NCI-H82 treated with DMSO at 0.1 percent for 48 hours (cell line): ENCODE data around the gene KRTAP17-1.
"Not testable (repeated sequence)": the region's sequence is repeated elsewhere in the genome, so short reads cannot be mapped to it uniquely, and the experiment has no call there.

Source experiments
- DNase-seq: peaks from one replicate; lab custom pipeline; 2025; ENCODE audit not compliant: unreplicated experiment; lab: John Stamatoyannopoulos, UW

Gene KRTAP17-1

DNA sequence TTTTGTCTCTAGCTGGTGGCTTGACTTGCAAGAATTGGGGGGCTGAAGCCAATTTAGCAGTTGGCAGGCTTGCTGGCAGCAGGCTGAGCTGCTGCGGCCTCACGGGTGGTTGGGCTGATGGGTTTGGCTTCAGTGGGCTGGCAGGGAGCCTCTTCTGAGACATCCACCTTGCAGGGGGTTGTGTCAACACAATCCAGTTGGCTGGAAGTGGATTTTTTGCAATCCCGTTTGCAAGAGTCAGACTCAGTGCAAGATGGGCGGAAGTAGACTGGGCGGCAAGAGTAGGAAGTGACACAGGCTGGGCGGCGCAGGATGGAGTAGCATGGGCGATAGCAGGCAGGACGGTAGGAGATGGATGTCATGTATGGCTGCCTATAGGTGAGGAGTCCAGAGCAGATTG, 7.9 kb downstream of the KRTAP17-1 start:
- DNase-seq = no peak

DNA sequence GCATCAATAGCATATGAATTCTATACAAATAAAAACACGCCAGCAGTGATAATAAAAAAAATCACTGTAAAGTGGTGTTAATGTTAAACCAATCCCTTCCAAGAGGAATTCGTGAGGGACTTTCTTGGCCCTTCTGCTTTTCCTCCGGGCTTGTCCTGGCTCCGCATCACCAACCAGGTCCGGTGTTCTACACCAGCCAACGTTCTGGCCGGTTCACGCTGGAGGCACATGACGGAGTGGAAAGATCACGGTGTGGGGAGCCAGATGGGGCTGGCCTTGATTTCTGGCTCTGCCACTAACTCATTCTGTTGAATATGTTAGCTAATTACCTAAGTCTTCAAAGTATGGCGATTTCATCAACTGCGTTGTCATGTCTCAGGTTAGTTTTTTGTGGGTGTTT, 11.4 kb downstream of the KRTAP17-1 start:
- DNase-seq = no peak

DNA sequence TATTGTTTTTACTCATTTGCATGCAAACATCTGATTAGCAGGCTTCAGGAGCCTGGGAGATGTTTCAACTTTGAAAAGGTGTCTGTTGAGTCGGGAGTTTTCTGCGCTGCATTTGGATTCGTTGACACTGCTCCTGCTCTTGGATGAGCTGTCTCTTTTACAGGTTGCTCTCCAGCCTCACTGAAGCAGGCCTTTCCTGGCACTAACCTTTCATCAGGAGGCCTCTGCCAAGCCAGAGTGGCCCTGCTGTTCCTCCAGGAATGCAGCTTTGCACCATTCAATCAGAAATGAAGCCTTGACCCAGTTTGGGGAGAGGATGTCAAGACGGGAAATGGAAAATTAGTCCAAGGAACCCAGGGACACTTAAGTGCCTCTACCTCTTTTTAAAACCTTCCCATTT, 12.5 kb downstream of the KRTAP17-1 start:
- DNase-seq = no peak

DNA sequence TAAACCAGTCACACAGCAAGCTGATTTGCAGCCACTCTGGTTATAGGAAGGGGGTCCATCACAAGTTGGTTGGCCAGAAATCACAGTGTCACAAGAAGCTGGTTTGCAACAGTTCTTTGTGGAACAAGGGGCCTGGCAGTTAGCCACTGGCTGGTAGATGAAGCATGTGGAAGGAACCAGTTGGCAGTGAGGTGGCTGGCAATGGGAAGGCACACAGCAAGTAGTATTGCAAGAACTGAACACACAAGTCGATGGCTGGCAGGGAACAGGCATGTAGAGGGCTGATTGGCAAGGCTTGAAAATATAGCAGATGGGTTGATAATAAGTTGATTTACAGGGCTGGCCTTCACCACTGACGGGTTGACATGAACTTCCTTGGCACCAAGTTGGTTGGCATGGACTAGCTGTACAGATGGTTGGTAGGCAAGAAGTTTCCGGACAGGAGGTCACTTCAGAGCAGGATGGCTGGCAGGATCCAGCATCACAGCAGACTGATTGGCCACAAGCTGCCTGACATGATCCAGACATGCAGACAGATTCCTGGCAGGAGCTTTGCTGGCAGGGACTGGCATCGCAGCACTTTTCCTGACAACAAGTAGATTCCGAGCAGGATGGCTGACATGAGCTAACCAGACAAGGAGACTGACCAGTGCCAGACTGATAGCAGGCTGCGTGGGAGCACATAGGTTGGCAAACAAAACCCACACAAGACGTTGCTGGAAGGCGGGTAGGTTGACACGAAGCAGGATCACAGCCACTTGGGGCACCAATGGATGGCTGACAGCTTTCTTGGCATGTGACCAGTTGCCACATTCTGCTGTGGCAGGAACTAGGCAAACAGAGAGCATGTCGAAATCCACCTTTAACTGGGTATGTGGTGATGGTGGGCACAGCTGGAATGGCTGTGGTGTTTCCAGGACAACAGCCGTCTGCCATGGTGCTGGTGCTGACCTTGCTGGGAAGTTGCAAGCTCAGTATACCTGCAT, 13.3 kb downstream of the KRTAP17-1 start, which contains the start of gene KRTAP29-1:
KRTAP29-1 (minus strand) TSS at position 936 of the 986 bp plus-strand sequence; CDS start at position 936, 0 bp downstream.
- no peak for DNase-seq

DNA sequence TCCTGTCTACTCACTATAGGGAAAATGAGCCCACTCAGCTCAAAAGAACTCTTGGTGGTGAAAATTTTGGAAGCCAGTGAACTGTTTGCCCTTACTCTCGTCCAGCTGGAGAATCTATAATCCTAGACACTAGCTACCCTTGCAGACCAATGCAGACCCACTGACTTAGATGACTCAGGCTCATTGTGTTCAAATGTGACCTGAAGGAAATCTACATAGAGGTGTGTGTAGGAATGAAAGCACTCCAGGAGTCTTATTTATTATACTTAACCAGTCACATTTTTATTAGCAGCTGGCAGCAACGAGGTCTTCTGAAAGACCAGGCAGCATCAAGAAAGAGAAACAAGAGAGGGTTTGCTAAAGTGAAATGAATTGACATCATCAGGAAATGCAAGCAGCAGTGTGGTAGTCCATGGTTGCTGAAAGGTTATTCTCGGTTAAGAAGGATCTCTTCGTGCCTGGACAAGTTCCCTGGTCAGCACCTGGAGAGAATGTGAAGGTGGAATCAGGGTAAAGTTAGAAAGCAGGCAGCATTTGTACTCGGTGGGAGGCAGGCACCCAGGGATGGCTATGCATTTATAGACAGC, 14.2 kb downstream of the KRTAP17-1 start:
- DNase-seq = no peak

DNA sequence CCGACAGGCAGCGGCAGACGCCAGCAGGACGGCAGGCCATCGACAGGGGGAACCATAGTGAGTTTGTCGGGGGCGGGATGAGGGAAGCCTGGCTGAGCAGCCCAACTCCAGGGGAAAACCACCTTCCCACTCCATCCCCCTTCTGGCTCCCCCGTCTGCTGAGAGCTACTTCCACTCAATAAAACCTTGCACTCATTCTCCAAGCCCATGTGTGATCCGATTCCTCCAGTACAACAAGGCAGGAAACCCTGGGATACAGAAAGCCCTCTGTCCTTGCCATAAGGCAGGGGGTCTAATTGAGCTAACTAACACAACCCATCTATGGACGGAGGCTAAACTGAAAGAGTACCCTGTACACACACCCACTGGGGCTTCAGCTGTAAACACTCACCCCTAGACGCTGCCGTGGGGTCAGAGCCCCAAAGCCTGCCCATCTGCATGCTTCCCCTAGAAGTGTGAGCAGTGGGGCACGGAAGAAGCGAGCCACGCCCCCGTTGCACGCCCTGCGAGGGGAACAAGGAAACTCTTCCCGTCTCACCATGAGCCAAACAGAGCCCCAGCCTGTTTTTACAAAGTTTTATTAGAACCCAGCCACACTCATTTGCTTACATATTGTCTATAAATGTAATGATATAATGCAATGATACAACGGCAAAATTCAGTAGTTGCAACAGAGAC, 16.9 kb downstream of the KRTAP17-1 start:
- no peak for DNase-seq

DNA sequence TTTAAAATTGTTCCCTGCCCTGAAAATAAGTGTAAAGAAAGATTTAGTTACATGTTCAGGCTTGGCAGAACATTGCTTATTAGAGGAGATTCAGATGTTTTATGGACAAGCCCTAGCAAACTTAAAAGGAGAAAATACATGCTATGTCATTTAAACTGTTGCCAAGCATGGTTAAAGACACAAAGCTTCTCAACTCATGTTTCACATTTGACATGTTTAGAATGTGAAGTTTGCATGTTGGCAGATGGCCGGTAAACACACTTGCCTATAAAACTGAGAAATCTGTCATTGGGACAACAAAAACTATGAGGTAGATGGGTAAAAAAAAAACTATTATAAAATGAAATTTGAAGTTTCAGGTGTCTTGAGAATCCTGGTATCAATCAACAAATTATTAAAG, 18.7 kb downstream of the KRTAP17-1 start:
- DNase-seq = no peak

DNA sequence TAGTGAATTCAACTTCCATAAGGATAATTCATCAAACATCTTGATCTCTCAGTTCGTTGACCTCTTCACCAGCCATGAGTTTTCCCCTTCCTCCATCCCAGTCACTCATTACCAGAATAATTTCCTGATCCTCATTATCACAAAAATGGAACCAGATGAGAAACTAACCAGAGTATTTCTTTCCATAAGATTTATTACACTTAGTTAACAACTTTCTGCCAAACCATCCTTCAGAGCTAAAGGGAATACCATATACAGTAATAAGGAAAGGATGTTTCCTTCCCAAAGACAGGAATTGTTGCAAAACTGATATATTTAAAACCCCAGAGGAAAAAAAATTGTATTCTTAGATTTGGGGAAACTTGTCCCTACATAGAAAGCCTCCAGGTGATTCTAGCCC, 21.5 kb downstream of the KRTAP17-1 start:
- DNase-seq = no peak

DNA sequence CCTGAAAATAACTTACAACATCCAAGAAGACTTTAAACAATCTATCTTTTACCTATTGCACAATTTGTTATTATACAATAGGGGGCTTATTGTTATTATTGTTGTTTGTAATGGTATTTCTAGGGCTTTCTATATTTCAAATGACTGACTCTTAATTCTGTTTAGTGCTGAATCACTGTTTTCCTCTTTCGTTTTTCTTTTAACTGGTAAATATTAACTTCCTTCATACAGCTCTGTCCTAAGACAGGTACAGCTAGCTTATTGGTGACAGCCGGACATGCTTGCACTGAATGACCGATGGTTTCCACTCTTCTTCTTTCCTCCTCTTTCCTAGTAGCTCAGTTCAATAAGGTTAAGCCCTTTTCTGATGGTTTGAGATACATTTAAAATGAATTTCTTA, 28.5 kb downstream of the KRTAP17-1 start:
- DNase-seq = no peak

DNA sequence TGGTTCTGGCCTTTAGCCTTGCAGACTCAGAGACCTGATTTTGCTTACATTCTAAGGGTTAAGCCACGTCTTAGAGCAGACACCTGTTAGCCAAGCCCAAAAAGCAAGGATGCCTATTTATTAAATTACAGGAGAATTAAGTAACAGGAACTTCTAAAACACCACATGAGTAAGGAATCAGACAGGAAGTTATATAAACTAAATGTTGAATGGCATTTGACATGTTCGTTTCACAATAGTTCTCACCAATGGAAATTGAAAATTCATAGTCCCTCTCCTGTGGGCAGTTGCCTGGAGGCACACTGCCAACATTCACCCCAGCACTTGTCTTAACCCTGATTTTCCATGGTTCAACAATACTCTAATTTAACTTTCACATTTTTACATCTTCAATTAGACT, 31.0 kb downstream of the KRTAP17-1 start:
- DNase-seq = no peak

DNA sequence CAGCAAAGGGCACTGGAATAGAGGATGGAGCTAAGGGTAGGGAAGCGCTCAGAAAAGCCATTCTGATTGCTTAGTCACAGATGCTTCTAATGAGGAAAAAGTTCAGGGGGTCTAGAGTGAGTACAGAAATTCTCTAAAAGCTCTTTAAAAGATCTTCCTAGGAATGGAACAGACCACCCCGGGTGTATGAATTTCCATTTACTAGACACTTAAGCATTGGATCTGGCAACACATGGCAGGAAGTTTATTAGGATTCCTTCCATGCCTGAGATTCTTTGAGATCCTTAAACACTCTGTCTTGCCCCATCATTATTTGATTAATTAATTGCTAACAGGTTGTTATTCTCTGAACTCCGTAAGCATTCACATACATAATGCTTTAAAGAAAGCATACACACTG, 31.5 kb downstream of the KRTAP17-1 start:
- no peak for DNase-seq

DNA sequence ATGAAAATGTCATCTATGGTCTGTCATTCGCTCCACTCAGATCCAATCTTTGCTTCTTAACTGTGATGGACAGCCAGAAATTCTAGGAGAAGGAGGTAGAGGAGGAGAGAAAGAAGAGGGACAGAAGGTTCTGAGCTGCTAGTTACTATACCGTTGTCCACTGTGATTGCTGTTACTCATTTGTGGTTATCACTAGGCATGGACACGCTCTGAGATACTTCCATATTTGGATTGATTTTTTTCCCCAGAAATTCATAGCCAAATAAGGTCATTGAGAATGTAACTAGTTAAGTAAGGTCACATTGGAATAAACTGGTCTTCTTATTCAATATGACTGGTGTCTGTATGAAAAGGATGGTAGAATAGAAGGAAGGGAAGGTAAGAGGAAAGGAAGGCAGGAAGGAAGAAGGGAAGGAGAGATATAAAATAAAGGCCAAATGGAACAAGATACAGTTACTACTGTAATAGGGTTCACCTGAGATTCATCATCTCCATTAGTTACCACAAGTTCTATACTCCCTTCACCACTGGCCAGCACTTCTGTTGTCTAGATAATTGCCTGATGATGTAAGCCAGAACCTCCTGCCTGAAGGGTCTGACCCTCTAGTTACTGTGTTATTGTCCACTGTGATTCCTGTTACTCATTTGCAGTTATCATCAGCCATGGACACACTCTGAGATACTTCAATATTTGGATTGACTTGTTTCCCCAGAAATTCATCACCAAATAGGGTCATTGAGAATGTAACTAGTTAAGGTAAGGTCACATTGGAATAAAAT, 37.1 kb downstream of the KRTAP17-1 start:
- DNase-seq = no peak

DNA sequence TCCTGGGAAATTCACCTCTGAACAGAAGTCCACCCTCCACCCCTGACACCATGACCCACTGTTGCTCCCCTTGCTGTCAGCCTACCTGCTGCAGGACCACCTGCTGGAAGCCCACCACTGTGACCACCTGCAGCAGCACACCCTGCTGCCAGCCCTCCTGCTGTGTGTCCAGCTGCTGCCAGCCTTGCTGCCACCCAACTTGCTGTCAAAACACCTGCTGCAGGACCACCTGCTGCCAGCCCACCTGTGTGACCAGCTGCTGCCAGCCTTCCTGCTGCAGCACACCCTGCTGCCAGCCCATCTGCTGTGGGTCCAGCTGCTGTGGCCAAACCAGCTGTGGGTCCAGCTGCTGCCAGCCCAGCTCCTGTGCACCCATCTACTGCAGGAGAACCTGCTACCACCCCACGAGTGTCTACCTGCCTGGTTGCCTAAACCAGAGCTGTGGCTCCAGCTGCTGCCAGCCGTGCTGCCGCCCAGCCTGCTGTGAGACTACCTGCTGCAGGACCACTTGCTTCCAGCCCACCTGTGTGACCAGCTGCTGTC, 39.8 kb downstream of the KRTAP17-1 start, which contains the start of gene KRTAP9-7:
KRTAP9-7 (plus strand) TSS at position 51 of the 543 bp plus-strand sequence; CDS start at position 51, 0 bp downstream.
- not testable (repeated sequence) for DNase-seq

DNA sequence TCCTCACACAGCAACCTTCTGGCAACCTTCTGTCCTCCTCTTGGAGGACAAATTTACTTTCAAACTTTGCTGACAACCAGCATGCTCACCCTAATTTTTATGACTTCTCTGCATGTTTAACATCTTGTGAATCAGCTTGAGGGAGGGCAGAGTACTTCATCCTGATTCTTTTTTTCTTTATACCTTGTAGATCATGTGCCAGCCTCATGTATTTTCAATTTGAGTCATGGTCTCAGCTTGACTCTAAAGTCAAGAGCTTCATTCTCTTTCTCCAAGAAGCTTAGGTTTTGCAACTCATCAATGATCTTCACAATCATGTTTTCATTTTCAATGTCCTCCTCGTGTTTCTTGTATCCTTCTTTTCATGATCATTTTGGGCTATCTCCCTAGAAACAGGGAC, 43.7 kb downstream of the KRTAP17-1 start:
- no peak for DNase-seq

DNA sequence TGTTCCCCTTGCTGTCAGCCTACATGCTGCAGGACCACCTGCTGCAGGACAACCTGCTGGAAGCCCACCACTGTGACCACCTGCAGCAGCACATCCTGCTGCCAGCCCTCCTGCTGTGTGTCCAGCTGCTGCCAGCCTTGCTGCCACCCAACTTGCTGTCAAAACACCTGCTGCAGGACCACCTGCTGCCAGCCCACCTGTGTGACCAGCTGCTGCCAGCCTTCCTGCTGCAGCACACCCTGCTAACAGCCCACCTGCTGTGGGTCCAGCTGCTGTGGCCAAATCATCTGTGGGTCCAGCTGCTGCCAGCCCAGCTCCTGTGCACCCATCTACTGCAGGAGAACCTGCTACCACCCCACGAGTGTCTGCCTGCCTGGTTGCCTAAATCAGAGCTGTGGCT, 44.2 kb downstream of the KRTAP17-1 start:
- not testable (repeated sequence) for DNase-seq

DNA sequence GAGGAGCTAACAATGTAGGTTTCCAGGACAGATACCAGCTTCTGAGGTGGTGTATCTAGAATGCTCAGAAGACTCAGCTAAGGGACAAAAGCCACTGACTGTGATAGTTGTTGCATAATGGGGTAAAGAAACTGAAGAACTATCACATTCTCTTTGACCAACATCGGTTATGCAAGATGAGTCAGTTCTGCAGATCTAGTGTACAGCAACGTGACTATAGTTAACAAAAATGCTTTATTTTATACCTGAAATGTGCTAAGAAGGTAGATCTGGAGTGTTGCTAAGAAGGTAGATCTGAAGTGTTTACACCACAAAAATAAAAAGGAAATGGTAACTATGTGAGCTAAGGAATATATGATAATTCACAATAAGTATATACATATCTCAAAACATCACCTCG, 47.8 kb downstream of the KRTAP17-1 start:
- DNase-seq = no peak

DNA sequence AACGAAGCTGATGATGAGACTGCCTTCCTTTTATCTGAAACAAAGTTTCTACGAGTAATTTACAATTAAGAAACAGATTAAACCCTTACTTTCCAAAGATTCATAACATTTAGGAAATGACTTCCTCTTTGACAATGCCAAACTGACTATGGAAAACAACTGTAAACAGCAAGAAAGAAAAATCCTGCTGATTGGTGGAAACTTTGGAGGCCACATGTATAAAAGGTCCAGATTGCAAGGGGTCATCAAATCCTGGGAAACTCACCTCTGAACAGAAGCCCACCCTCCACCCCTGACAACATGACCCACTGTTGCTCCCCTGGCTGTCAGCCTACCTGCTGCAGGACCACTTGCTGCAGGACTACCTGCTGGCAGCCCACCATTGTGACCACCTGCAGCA, 50.4 kb downstream of the KRTAP17-1 start, which contains the start of gene KRTAP9-6:
KRTAP9-6 (plus strand) TSS at position 301 of the 400 bp plus-strand sequence; CDS start at position 301, 0 bp downstream.
- no peak for DNase-seq
